ENCODE measurements around the gene SMTNL1. TPM values are rescaled to one million over a fixed set of nuclear protein-coding genes. Genes with fewer than 3 reads are reported as not detected.

The SMTNL1 gene
- total and polyA plus RNA-seq, 2 experiments from 2014 or later = 0.89 TPM; not detected in 1

DNA sequence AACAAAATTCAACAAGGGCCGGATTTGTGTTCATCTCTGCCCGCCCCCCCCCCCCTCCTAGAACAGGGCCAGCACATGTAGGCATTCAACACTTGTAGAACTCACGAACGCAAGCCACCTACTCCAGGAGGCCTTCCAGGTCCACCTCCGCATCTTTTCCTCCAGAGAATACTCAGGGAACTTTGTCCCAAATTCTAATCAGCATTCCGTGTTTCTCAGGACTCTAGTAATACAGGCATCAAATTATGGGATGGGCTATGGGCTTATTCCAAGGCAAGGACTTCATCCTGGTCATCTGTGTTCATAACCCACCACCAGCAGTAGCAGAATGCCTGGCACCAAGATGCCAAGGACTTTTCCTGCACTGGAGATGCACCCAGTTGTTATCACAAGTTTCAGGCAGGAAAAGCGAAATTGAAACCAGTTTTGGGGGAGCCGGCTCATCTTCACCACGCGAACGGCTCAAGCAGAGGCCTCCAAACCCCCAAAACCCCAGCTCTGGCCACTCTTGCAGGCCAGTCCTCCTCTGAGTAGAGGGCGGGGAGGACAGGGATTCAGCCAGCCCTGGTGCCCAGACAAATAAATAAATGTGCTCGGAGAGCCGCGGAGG lies 29.6 kb downstream of the SMTNL1 start:
- peak in 1 of 2 donors; percentile 10 for DNase-seq (ENCODE audit: low read depth in 1 of 2, low spot score in 1 of 2)
- H3K4me3 ChIP-seq = peak overlapping the region; percentile 87
- H3K9me3 ChIP-seq (ENCODE audit: low read depth) = no peaks in the 10 kb centered on the region
- H3K27ac ChIP-seq = peak overlapping the region; percentile 82
- TF ChIP-seq, protein P1, sequence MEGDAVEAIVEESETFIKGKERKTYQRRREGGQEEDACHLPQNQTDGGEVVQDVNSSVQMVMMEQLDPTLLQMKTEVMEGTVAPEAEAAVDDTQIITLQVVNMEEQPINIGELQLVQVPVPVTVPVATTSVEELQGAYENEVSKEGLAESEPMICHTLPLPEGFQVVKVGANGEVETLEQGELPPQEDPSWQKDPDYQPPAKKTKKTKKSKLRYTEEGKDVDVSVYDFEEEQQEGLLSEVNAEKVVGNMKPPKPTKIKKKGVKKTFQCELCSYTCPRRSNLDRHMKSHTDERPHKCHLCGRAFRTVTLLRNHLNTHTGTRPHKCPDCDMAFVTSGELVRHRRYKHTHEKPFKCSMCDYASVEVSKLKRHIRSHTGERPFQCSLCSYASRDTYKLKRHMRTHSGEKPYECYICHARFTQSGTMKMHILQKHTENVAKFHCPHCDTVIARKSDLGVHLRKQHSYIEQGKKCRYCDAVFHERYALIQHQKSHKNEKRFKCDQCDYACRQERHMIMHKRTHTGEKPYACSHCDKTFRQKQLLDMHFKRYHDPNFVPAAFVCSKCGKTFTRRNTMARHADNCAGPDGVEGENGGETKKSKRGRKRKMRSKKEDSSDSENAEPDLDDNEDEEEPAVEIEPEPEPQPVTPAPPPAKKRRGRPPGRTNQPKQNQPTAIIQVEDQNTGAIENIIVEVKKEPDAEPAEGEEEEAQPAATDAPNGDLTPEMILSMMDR (IDR thresholded peaks at IDR 0.05; ENCODE audit: low read depth, low read length) = no peak
- no peaks in the 10 kb centered on the region for H3K36me3 ChIP-seq
- H3K27me3 ChIP-seq = no peaks in the 10 kb centered on the region
- peaks cover 6% of the 10 kb centered on the region for H3K4me1 ChIP-seq (ENCODE audit: low read depth)

DNA sequence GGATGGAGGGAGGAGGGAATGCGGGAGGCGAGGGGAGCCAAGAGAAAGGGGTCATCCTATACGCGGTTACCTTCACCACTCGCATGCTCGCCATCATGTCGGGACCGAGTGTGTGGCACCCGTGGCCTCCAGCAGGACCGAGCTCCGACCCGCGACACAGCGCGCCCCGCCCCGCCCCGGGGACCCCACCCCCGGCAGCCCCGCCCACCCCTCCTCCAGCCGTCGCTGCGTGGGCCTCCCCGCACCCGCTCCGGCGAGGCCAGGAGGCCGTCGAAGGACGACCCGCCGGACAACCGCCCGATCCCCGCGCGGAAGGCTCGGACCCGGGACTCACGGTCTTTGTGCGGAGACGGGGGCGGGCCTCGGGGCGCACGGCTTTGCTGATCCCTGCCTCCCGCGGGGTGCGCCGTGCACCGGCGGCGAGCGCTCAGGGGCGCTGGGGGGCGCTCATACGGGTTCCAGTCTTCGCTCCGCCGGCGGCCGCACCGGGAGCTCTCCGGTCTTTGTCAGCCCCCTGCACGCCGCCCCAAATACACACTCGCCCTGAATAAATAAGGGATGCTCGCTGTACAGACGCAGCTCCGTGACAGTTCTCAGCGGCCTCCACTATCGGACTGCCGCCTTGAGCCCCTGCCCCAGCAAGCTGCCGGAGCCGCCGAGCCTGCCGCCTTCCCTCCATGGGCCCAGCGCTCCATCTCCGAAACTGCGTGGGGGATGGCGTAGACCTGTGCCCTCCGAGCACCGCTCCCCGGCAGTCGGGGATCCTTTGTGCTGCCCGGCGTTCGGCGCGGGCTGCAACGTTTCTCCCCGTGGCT lies 30.3 kb downstream of the SMTNL1 start, which contains the start of gene UBE2L6:
Gene UBE2L6, minus strand, starts transcription at position 158 of the 815 bp plus-strand sequence. Its CDS starts 61 bp downstream, at position 97.
- peak within 1 kb of the TSS; percentile 87 for H3K4me3 ChIP-seq
- no peaks in the 10 kb centered on the region for H3K9me3 ChIP-seq (ENCODE audit: low read depth)
- peaks cover 3% of the 10 kb centered on the region for H3K4me1 ChIP-seq (ENCODE audit: low read depth)
- TF ChIP-seq, protein P1 (IDR thresholded peaks at IDR 0.05; ENCODE audit: low read depth, low read length) = no peak
- peak within 1 kb of the TSS; percentile 82 for H3K27ac ChIP-seq
- no peaks in the 10 kb centered on the region for H3K27me3 ChIP-seq
- H3K36me3 ChIP-seq = no peaks in the 10 kb centered on the region
- peak; percentile 47 to 88 for DNase-seq (ENCODE audit: low read depth in 1 of 2, low spot score in 1 of 2)

DNA sequence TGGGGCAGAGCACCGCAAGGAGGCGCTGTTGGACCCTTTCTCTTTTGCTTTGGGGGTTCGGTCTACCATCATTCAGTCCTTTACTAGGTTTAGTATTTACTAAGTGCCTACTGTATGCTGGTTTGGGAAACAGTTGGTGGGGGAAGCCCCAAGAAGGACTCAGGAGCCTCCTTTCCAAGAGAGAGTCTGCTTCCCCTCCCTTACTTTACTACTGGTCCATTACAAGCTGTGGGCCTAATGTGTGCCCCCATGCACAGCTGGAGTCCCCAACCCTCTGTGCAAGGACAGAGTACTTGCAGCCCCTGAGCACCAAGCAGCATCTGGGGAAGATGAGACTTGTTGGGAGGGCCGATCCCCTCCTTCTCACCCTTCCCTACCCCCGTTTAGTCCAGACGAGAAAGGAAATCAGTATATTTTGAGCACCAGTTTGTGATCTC lies 31.0 kb downstream of the SMTNL1 start:
- Histone ChIP-seq H3K4me1 (ENCODE audit: low read depth) (peaks cover 3% of the 10 kb centered on the region), H3K9me3 (ENCODE audit: low read depth) (no peaks in the 10 kb centered on the region), H3K27me3 (no peaks in the 10 kb centered on the region), H3K36me3 (no peaks in the 10 kb centered on the region), H3K27ac (peak overlapping the region; percentile 82), H3K4me3 (peak overlapping the region; percentile 87)
- TF ChIP-seq, protein P1 (IDR thresholded peaks at IDR 0.05; ENCODE audit: low read depth, low read length) = peak; percentile 97
- peak in 1 of 2 donors; percentile 82 for DNase-seq (ENCODE audit: low read depth in 1 of 2, low spot score in 1 of 2)

DNA sequence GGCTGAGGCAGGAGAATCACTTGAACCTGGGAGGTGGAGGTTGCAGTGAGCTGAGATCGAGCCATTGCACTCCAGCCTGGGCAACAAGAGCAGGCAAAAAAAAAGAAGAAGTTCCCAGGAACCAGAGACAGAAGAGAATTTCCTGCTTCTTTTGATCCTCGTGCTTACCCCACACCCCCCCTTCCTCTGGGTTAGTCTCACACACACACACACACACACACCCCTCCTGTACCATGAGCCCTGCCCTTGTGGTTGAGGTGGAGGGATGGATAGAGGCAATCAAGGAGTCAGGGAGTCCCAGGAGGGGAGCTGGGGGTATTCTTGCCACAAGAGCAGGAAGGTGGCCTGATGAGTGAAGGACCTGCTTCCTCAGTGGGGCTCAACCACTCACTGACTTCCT lies 34.2 kb downstream of the SMTNL1 start:
- Histone ChIP-seq H3K36me3 (no peaks in the 10 kb centered on the region), H3K27ac (no peak overlapping the region), H3K4me1 (ENCODE audit: low read depth) (no peaks in the 10 kb centered on the region), H3K9me3 (ENCODE audit: low read depth) (no peaks in the 10 kb centered on the region), H3K4me3 (no peak overlapping the region), H3K27me3 (no peaks in the 10 kb centered on the region)
- TF ChIP-seq, protein P1 (IDR thresholded peaks at IDR 0.05; ENCODE audit: low read depth, low read length) = no peak
- DNase-seq (ENCODE audit: low read depth in 1 of 2, low spot score in 1 of 2) = no peak

DNA sequence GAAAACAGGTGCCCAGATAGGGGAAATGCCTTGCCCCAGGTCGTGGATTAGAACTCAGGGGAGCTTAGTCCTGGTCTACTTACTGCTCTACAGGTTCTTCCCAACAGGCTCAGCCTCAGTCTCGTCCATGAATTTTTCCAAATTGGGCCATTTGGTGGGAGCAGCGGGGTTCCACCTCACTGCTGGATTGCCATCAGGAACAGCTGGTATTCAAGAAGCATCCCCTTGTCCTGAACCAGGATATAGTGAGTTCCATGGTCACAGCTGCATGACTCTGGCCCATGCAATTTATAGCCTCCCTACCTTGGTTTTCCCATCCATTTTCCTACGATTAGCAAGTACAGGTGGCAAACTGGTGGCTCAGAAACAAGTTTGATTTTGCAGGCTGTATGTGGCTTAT lies 36.7 kb downstream of the SMTNL1 start:
- Histone ChIP-seq H3K27ac (no peak overlapping the region), H3K36me3 (no peaks in the 10 kb centered on the region), H3K27me3 (no peaks in the 10 kb centered on the region), H3K4me3 (no peak overlapping the region), H3K4me1 (ENCODE audit: low read depth) (no peaks in the 10 kb centered on the region), H3K9me3 (ENCODE audit: low read depth) (no peaks in the 10 kb centered on the region)
- TF ChIP-seq, protein P1 (IDR thresholded peaks at IDR 0.05; ENCODE audit: low read depth, low read length) = no peak
- DNase-seq (ENCODE audit: low read depth in 1 of 2, low spot score in 1 of 2) = no peak

Data from cardiac muscle cell (in vitro differentiated cells and primary cell).